ENCODE data around the gene BCL11B. TPM values are rescaled to one million over a fixed set of nuclear protein-coding genes. Genes with fewer than 3 reads are reported as not detected.

Gene BCL11B
- total RNA-seq, 1 donor from 2014 or later, result 2.6 TPM

DNA sequence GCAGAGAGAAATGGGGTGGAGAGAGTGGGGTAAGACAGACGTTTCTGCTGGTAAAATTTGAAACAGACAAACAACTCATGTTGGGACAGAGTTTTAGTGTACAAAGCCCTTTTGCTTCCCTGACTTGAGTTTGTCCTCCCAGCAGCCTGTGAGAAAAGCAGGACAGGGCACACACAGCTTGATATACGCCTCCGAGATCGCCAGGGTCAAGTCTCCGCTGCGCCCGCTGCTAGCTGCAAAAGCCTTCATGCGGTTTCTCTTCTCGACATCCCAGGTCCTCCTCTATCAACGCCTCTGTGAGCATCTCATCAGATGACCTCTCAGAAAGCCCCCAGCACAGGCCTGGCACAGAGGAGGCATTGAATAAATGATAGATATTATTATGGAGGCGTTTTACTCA, 9.4 kb upstream of the BCL11B start:
- Mint-ChIP-seq H3K4me1 (ENCODE audit: low read depth, unreplicated experiment) (peaks cover 9% of the 10 kb centered on the region), H3K27me3 (ENCODE audit: unreplicated experiment) (peaks cover 2% of the 10 kb centered on the region), H3K9me3 (ENCODE audit: unreplicated experiment) (no peaks in the 10 kb centered on the region)

DNA sequence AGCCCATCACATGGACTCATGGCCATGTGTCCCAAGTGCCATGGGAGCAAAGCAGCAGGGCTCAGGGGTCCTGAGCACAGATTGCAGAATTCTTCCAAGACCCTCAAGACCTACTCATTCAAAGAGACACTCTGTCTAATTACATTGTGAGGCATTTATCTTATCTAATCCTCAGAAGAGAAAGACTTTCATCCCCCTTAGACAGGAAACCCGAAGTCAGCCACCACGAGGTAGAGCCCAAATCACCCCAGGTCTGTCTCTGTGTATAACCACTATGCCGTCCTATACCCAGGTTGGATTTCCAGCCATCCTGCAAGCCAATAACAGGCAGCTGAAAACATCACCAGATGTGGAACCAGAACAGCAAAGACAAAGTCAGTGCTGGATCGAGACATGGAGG, 8.9 kb upstream of the BCL11B start:
- Mint-ChIP-seq H3K9me3 (ENCODE audit: unreplicated experiment) (no peaks in the 10 kb centered on the region), H3K27me3 (ENCODE audit: unreplicated experiment) (peaks cover 2% of the 10 kb centered on the region), H3K4me3 (ENCODE audit: unreplicated experiment) (no peak overlapping the region), H3K4me1 (ENCODE audit: low read depth, unreplicated experiment) (peaks cover 9% of the 10 kb centered on the region), H3K36me3 (ENCODE audit: unreplicated experiment) (no peaks in the 10 kb centered on the region), H3K27ac (ENCODE audit: unreplicated experiment) (no peak overlapping the region)
- TF ChIP-seq, protein P1, sequence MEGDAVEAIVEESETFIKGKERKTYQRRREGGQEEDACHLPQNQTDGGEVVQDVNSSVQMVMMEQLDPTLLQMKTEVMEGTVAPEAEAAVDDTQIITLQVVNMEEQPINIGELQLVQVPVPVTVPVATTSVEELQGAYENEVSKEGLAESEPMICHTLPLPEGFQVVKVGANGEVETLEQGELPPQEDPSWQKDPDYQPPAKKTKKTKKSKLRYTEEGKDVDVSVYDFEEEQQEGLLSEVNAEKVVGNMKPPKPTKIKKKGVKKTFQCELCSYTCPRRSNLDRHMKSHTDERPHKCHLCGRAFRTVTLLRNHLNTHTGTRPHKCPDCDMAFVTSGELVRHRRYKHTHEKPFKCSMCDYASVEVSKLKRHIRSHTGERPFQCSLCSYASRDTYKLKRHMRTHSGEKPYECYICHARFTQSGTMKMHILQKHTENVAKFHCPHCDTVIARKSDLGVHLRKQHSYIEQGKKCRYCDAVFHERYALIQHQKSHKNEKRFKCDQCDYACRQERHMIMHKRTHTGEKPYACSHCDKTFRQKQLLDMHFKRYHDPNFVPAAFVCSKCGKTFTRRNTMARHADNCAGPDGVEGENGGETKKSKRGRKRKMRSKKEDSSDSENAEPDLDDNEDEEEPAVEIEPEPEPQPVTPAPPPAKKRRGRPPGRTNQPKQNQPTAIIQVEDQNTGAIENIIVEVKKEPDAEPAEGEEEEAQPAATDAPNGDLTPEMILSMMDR (IDR thresholded peaks at IDR 0.05; ENCODE audit: partially characterized antibody, unreplicated experiment), result no peak
- no peak for DNase-seq

More for the DNA sequence above, 9.4 kb upstream of the BCL11B start:
- no peak overlapping the region for H3K4me3 Mint-ChIP-seq (ENCODE audit: unreplicated experiment)
- no peak overlapping the region for H3K27ac Mint-ChIP-seq (ENCODE audit: unreplicated experiment)
- no peaks in the 10 kb centered on the region for H3K36me3 Mint-ChIP-seq (ENCODE audit: unreplicated experiment)
- TF ChIP-seq, protein P1 (IDR thresholded peaks at IDR 0.05; ENCODE audit: partially characterized antibody, unreplicated experiment), result no peak
- DNase-seq, result no peak

DNA sequence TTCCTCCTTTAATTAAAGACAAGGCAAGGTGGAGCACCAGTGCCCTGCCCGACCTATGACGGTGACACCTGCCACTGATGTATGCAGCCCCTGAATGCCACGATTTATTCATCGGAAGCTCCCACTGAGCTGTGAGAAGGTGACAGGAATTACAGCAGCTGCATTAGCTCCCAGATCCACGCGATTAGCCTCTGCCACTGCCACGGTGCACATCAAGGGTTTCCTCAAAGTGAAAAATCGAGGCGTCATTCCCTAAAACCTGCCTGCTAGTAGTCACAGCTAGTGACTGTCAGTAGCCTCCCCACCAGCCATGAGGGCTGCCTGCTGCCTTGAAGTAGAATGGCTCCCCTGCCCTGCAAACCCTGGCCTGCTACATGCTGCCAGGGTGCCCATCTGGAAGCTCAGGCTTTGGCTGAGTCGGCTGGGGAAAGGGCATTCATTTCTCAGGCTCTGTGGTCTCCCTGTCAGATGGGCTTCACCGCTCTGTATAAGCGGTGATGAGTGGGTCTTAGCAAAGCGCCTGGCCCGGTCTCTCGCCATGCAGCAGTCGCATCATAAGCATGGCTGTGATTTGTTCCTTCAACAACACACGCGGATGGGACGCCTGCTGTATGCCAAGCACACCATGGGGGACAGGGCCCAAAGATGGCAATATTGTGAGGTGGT, 8.2 kb upstream of the BCL11B start:
- Mint-ChIP-seq H3K36me3 (ENCODE audit: unreplicated experiment) (no peaks in the 10 kb centered on the region), H3K27ac (ENCODE audit: unreplicated experiment) (no peak overlapping the region), H3K4me1 (ENCODE audit: low read depth, unreplicated experiment) (peaks cover 10% of the 10 kb centered on the region), H3K9me3 (ENCODE audit: unreplicated experiment) (peaks cover 3% of the 10 kb centered on the region), H3K4me3 (ENCODE audit: unreplicated experiment) (no peak overlapping the region), H3K27me3 (ENCODE audit: unreplicated experiment) (no peaks in the 10 kb centered on the region)
- TF ChIP-seq, protein P1 (IDR thresholded peaks at IDR 0.05; ENCODE audit: partially characterized antibody, unreplicated experiment), result no peak
- no peak for DNase-seq

DNA sequence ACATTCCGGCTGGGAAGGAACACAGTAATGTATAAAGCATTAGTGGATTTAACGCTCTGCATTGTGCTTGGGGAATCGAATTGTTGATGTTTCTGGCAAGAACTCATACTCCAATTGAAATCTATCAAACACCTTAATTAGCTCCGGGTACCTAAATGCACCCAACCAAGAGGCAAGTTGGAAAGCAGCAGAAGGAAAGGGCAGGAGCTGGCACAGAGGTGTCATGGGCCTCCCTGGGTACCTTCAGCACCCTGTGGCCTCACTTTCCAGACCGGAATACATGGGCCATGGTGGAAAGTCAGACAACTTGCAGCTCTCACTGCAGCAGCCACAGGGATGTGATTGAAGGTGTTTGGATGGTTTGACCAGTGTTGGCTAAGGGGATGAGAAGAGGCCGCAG, 6.8 kb upstream of the BCL11B start:
- TF ChIP-seq, protein P1 (IDR thresholded peaks at IDR 0.05; ENCODE audit: partially characterized antibody, unreplicated experiment), result no peak
- H3K27me3 Mint-ChIP-seq (ENCODE audit: unreplicated experiment), result peaks cover 6% of the 10 kb centered on the region
- H3K4me1 Mint-ChIP-seq (ENCODE audit: low read depth, unreplicated experiment), result peaks cover 12% of the 10 kb centered on the region
- DNase-seq, result no peak
- H3K4me3 Mint-ChIP-seq (ENCODE audit: unreplicated experiment), result no peak overlapping the region
- peaks cover 11% of the 10 kb centered on the region for H3K9me3 Mint-ChIP-seq (ENCODE audit: unreplicated experiment)
- no peak overlapping the region for H3K27ac Mint-ChIP-seq (ENCODE audit: unreplicated experiment)
- H3K36me3 Mint-ChIP-seq (ENCODE audit: unreplicated experiment), result no peaks in the 10 kb centered on the region

DNA sequence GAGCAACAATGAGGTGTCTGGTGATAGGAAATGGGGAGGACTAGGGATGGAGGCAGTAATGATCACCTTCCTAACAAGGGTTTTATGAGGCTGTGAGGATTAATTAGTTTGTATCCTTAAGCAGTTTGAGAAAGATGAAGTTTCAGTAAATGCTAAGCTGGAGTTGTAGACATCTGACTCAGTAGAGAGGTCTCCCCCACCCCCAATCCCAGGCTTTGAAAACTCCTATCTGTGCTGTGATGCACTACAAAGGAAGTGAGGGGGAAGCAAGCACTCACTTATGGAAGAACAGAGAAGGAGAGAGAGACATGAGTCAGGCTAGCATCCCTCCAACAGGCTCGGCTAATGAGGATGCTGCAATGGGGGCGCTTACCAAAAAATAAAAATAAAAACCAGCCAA, 5.5 kb upstream of the BCL11B start:
- DNase-seq, result no peak
- Mint-ChIP-seq H3K4me3 (ENCODE audit: unreplicated experiment) (no peak overlapping the region), H3K4me1 (ENCODE audit: low read depth, unreplicated experiment) (peaks cover 15% of the 10 kb centered on the region), H3K27me3 (ENCODE audit: unreplicated experiment) (peaks cover 9% of the 10 kb centered on the region), H3K36me3 (ENCODE audit: unreplicated experiment) (no peaks in the 10 kb centered on the region), H3K9me3 (ENCODE audit: unreplicated experiment) (peaks cover 11% of the 10 kb centered on the region), H3K27ac (ENCODE audit: unreplicated experiment) (no peak overlapping the region)
- TF ChIP-seq, protein P1 (IDR thresholded peaks at IDR 0.05; ENCODE audit: partially characterized antibody, unreplicated experiment), result no peak

Measured in glutamatergic neuron (in vitro differentiated cells).